ENCODE results near the gene ATP2B2. TPM values are rescaled to one million over a fixed set of nuclear protein-coding genes. Genes with fewer than 3 reads are reported as not detected.

The ATP2B2 gene
- total RNA-seq, 4 donors from 2014 or later = 0.42 to 2.0 (median 1.1) TPM

- Histone ChIP-seq H3K36me3 (peaks cover 0 to 52% (median 0%) of the 10 kb centered on the region in 3 donors), H3K27ac (no peak overlapping the region), H3K27me3 (no peaks in the 10 kb centered on the region), H3K4me3 (no peak overlapping the region), H3K4me1 (peaks cover 0 to 6% (median 0%) of the 10 kb centered on the region in 4 donors), H3K9me3 (peaks cover 0 to 36% (median 9%) of the 10 kb centered on the region in 4 donors)
- WGBS, 2 donors = 55 to 59% methylated on average over 1 of the region's 1 CpG
- DNase-seq (ENCODE audit: low spot score in 2 of 2) = no peak
- no peak for TF ChIP-seq CTCF (IDR thresholded peaks at IDR 0.05)
Observed at GRCh38 chr3:10389339-10389738, 116.0 kb downstream of the ATP2B2 start.

- H3K36me3 ChIP-seq = peaks cover 0 to 52% (median 0%) of the 10 kb centered on the region in 3 donors
- no peak for DNase-seq (ENCODE audit: low spot score in 2 of 2)
- H3K27ac ChIP-seq = no peak overlapping the region
- H3K4me1 ChIP-seq = peaks cover 0 to 6% (median 0%) of the 10 kb centered on the region in 4 donors
- H3K27me3 ChIP-seq = no peaks in the 10 kb centered on the region
- no peak for TF ChIP-seq POLR2A (IDR thresholded peaks at IDR 0.05)
- no peak for TF ChIP-seq EP300 (IDR thresholded peaks at IDR 0.05)
- no peak for TF ChIP-seq CTCF (IDR thresholded peaks at IDR 0.05)
- no peak overlapping the region for H3K4me3 ChIP-seq
- peaks cover 0 to 36% (median 9%) of the 10 kb centered on the region in 4 donors for H3K9me3 ChIP-seq
- WGBS, 2 donors = 58 to 61% methylated on average over 6 of the region's 6 CpGs
Observed at GRCh38 chr3:10387881-10388609, 117.3 kb downstream of the ATP2B2 start.

- no peak overlapping the region for H3K4me3 ChIP-seq
- no peak for TF ChIP-seq EP300 (IDR thresholded peaks at IDR 0.05)
- no peaks in the 10 kb centered on the region for H3K27me3 ChIP-seq
- H3K9me3 ChIP-seq = peaks cover 0 to 36% (median 9%) of the 10 kb centered on the region in 4 donors
- WGBS, 2 donors = 88 to 93% methylated on average over 1 of the region's 1 CpG
- peaks cover 0 to 48% (median 0%) of the 10 kb centered on the region in 3 donors for H3K36me3 ChIP-seq
- peaks cover 0 to 6% (median 0%) of the 10 kb centered on the region in 4 donors for H3K4me1 ChIP-seq
- DNase-seq (ENCODE audit: low spot score in 2 of 2) = no peak
- H3K27ac ChIP-seq = no peak overlapping the region
Observed at GRCh38 chr3:10386121-10386520, 119.3 kb downstream of the ATP2B2 start.

GRCh38 chr3:10384541-10385360 lies 120.6 kb downstream of the ATP2B2 start:
- H3K4me3 ChIP-seq = no peak overlapping the region
- H3K27ac ChIP-seq = no peak overlapping the region
- H3K36me3 ChIP-seq = peaks cover 0 to 41% (median 0%) of the 10 kb centered on the region in 3 donors
- no peak for TF ChIP-seq CTCF (IDR thresholded peaks at IDR 0.05)
- TF ChIP-seq POLR2A (IDR thresholded peaks at IDR 0.05) = no peak
- no peak for TF ChIP-seq EP300 (IDR thresholded peaks at IDR 0.05)
- H3K27me3 ChIP-seq = no peaks in the 10 kb centered on the region
- no peak for DNase-seq (ENCODE audit: low spot score in 2 of 2)
- H3K4me1 ChIP-seq = no peaks in the 10 kb centered on the region
- H3K9me3 ChIP-seq = peaks cover 0 to 34% (median 9%) of the 10 kb centered on the region in 4 donors
- 82 to 83% methylated on average over 17 to 23 of the region's 23 CpGs for WGBS, 2 donors

- 90 to 91% methylated on average over 4 of the region's 4 CpGs for WGBS, 2 donors
- no peak for DNase-seq (ENCODE audit: low spot score in 2 of 2)
- TF ChIP-seq EP300 (IDR thresholded peaks at IDR 0.05) (no peak), POLR2A (IDR thresholded peaks at IDR 0.05) (no peak), CTCF (IDR thresholded peaks at IDR 0.05) (no peak)
- Histone ChIP-seq H3K9me3 (peaks cover 0 to 25% (median 7%) of the 10 kb centered on the region in 4 donors), H3K27me3 (no peaks in the 10 kb centered on the region), H3K27ac (no peak overlapping the region), H3K4me3 (no peak overlapping the region), H3K36me3 (peaks cover 0 to 32% (median 0%) of the 10 kb centered on the region in 3 donors), H3K4me1 (no peaks in the 10 kb centered on the region)
Observed at GRCh38 chr3:10383850-10384248, 121.5 kb downstream of the ATP2B2 start.

Data from tibial nerve (tissue), 4 donors.